Esophagus squamous epithelium (tissue), 5 donors: ENCODE data around the gene SATB2. TPM values are rescaled to one million over a fixed set of nuclear protein-coding genes. Genes with fewer than 3 reads are reported as not detected.

Source experiments
- DNase-seq: peaks from one replicate; lab custom pipeline; 2025; lab: John Stamatoyannopoulos, UW
- H3K27ac ChIP-seq, 4 donors: fragments of 200-600 bp; sonication (generic); one replicate each; pipeline ENCODE4 v1.5.1; 2016 to 2019; ENCODE audit warnings: mild to moderate bottlenecking in 1 of 4
- H3K27me3 ChIP-seq, 4 donors: fragments of 200-600 bp; sonication (generic); 1 replicate in 3 of 4; 2 replicates in 1 of 4; pipeline versions ENCODE4 v1.5.1 to v1.6.0; 2017 to 2021; ENCODE audit warnings: antibody characterized with exemption in 1 of 4
- H3K36me3 ChIP-seq, 3 donors: fragments of 200-600 bp; sonication (generic); one replicate each; pipeline ENCODE4 v1.5.1; 2016 to 2019
- H3K4me1 ChIP-seq, 3 donors: fragments of 200-600 bp; sonication (generic); one replicate each; pipeline ENCODE4 v1.5.1; 2017 to 2019
- H3K4me3 ChIP-seq, 4 donors: fragments of 200-600 bp; sonication (generic); 1 replicate in 3 of 4; 2 replicates in 1 of 4; pipeline ENCODE4 v1.5.1; 2016 to 2019; ENCODE audit warnings: mild to moderate bottlenecking in 2 of 4, moderate library complexity in 1 of 4
- H3K9me3 ChIP-seq, 3 donors: fragments of 200-600 bp; sonication (generic); one replicate each; pipeline ENCODE4 v1.5.1; 2016 to 2019
- CTCF ChIP-seq, 6 experiments: fragments of 450-650 bp in 4 of 6; fragments of 200-600 bp in 2 of 6; sonication (generic) in 2 of 6; IDR thresholded peaks; one replicate each; pipeline ENCODE4 v1.5.1; 2016 to 2019; ENCODE audit warnings: antibody characterized with exemption in 6 of 6, mild to moderate bottlenecking in 4 of 6, moderate library complexity in 4 of 6
- POLR2A ChIP-seq, 4 donors: fragments of 450-650 bp; IDR thresholded peaks; one replicate each; pipeline ENCODE4 v1.6.1; 2017; ENCODE audit warnings: antibody characterized with exemption in 4 of 4, mild to moderate bottlenecking in 4 of 4, moderate library complexity in 3 of 4
- WGBS, 2 donors: methylation state at CpG; one replicate each; pipeline ENCODE4 v1.1.5; 2018; 5-methylcytosine and 5-hydroxymethylcytosine counted together
- intact Hi-C: fragments of 100-400 bp; cut with DNase I; formaldehyde crosslinking; loops from one replicate; pipeline ENCODE4 v1.15.0; 2022
- total RNA-seq, 4 donors: library from RNA; depleted of rRNA; stranded (reverse); fragments of >200 nt; gene quantifications; one replicate each; pipeline ENCODE4 v1.1.0, GENCODE V29; 2016
- donor health status: DM: yes; HTN: yes; CAD: no.

The SATB2 gene
- total RNA-seq, 4 donors from 2014 or later = 0.87 to 1.1 (median 0.92) TPM

GRCh38 chr2:199339891-199340605 is 117.7 kb downstream of the SATB2 start:
- Histone ChIP-seq H3K9me3 (no peaks in the 10 kb centered on the region), H3K36me3 (no peaks in the 10 kb centered on the region), H3K27me3 (no peaks in the 10 kb centered on the region), H3K4me1 (no peaks in the 10 kb centered on the region), H3K27ac (no peak overlapping the region), H3K4me3 (no peak overlapping the region)
- no peak for DNase-seq
- TF ChIP-seq CTCF (IDR thresholded peaks at IDR 0.05) = no peak
- TF ChIP-seq POLR2A (IDR thresholded peaks at IDR 0.05) = no peak
- 51 to 59% methylated on average over 3 of the region's 3 CpGs for WGBS, 2 donors
- intact Hi-C loops = no loop called here

GRCh38 chr2:199336546-199336945 is 121.2 kb downstream of the SATB2 start:
- no peak overlapping the region for H3K4me3 ChIP-seq
- no peaks in the 10 kb centered on the region for H3K36me3 ChIP-seq
- no peaks in the 10 kb centered on the region for H3K9me3 ChIP-seq
- intact Hi-C loops = no loop called here
- H3K27ac ChIP-seq = no peak overlapping the region
- DNase-seq = no peak
- H3K27me3 ChIP-seq = no peaks in the 10 kb centered on the region
- no peaks in the 10 kb centered on the region for H3K4me1 ChIP-seq
- 16 to 17% methylated on average over 2 of the region's 2 CpGs for WGBS, 2 donors
- TF ChIP-seq CTCF (IDR thresholded peaks at IDR 0.05) (no peak), POLR2A (IDR thresholded peaks at IDR 0.05) (no peak)

- no peak for TF ChIP-seq POLR2A (IDR thresholded peaks at IDR 0.05)
- H3K36me3 ChIP-seq = no peaks in the 10 kb centered on the region
- no peaks in the 10 kb centered on the region for H3K4me1 ChIP-seq
- 84 to 90% methylated on average over 2 of the region's 2 CpGs for WGBS, 2 donors
- no peak for DNase-seq
- H3K27me3 ChIP-seq = no peaks in the 10 kb centered on the region
- intact Hi-C loops = no loop called here
- no peak overlapping the region for H3K27ac ChIP-seq
- no peaks in the 10 kb centered on the region for H3K9me3 ChIP-seq
- H3K4me3 ChIP-seq = no peak overlapping the region
Observed at GRCh38 chr2:199335502-199335901, 122.2 kb downstream of the SATB2 start.

- H3K36me3 ChIP-seq = no peaks in the 10 kb centered on the region
- TF ChIP-seq POLR2A (IDR thresholded peaks at IDR 0.05) (no peak), CTCF (IDR thresholded peaks at IDR 0.05) (no peak)
- intact Hi-C loops = no loop called here
- no peak for DNase-seq
- no peak overlapping the region for H3K4me3 ChIP-seq
- no peak overlapping the region for H3K27ac ChIP-seq
- H3K9me3 ChIP-seq = no peaks in the 10 kb centered on the region
- no peaks in the 10 kb centered on the region for H3K4me1 ChIP-seq
- no peaks in the 10 kb centered on the region for H3K27me3 ChIP-seq
- WGBS, 2 donors = 39 to 53% methylated on average over 5 of the region's 5 CpGs
Observed at GRCh38 chr2:199329466-199329865, 128.3 kb downstream of the SATB2 start.

- DNase-seq = no peak
- Histone ChIP-seq H3K9me3 (no peaks in the 10 kb centered on the region), H3K4me1 (no peaks in the 10 kb centered on the region), H3K27me3 (no peaks in the 10 kb centered on the region), H3K27ac (no peak overlapping the region), H3K4me3 (no peak overlapping the region), H3K36me3 (no peaks in the 10 kb centered on the region)
- WGBS, 2 donors = 85 to 88% methylated on average over 4 of the region's 4 CpGs
- TF ChIP-seq POLR2A (IDR thresholded peaks at IDR 0.05) (no peak), CTCF (IDR thresholded peaks at IDR 0.05) (no peak)
- intact Hi-C loops = no loop called here
Observed at GRCh38 chr2:199329031-199329430, 128.7 kb downstream of the SATB2 start.
